IMR-90 (cell line): Measurements from ENCODE around the gene CHRNA3.

ENCODE experiments used
- BHLHE40 ChIP-seq: fragments of 150-350 bp; IDR thresholded peaks from 2 replicates; pipeline ENCODE4 v1.6.1; 2016; ENCODE audit warnings: mild to moderate bottlenecking, low read depth, low read length
- CEBPB ChIP-seq: IDR thresholded peaks from 2 replicates; pipeline ENCODE4 v1.6.1; 2012; ENCODE audit warnings: low read depth, low read length, improper control_type of control experiment
- CHD1 ChIP-seq: IDR thresholded peaks from 2 replicates; pipeline ENCODE4 v1.6.1; 2012; ENCODE audit warnings: low read depth, low read length, improper control_type of control experiment
- FOS ChIP-seq: fragments of 150-350 bp; IDR thresholded peaks from 2 replicates; pipeline ENCODE4 v1.6.1; 2016; ENCODE audit warnings: low read depth, low read length
- MAZ ChIP-seq: IDR thresholded peaks from 2 replicates; pipeline ENCODE4 v1.6.1; 2012; ENCODE audit warnings: low read depth, mild to moderate bottlenecking, low read length, improper control_type of control experiment, moderate library complexity, borderline replicate concordance
- POLR2A ChIP-seq: IDR thresholded peaks from 2 replicates; pipeline ENCODE4 v1.6.1; 2012; ENCODE audit warnings: mild to moderate bottlenecking, low read depth, low read length
- RAD21 ChIP-seq: IDR thresholded peaks from 2 replicates; pipeline ENCODE4 v1.6.1; 2012; ENCODE audit warnings: low read length, improper control_type of control experiment
- RFX5 ChIP-seq: IDR thresholded peaks from 2 replicates; pipeline ENCODE4 v1.8.0; 2012; ENCODE audit warnings: low read depth, mild to moderate bottlenecking, low read length, moderate library complexity
- SMC3 ChIP-seq: fragments of 150-350 bp; IDR thresholded peaks from 2 replicates; pipeline ENCODE4 v1.6.1; 2016; ENCODE audit warnings: low read depth, mild to moderate bottlenecking, antibody characterized with exemption, low read length, moderate library complexity
- TF ChIP-seq, protein P1 (sequence below): fragments of 150-350 bp; IDR thresholded peaks from 2 replicates; pipeline ENCODE4 v1.6.1; 2017; ENCODE audit warnings: mild to moderate bottlenecking, antibody characterized with exemption, low read length, low read depth
- TF ChIP-seq, protein P2 (sequence below): conservative IDR thresholded peaks from 2 replicates; pipeline ENCODE4 v1.5.1; 2012; ENCODE audit warnings: mild to moderate bottlenecking, low read depth, low read length, improper control_type of control experiment

DNA sequence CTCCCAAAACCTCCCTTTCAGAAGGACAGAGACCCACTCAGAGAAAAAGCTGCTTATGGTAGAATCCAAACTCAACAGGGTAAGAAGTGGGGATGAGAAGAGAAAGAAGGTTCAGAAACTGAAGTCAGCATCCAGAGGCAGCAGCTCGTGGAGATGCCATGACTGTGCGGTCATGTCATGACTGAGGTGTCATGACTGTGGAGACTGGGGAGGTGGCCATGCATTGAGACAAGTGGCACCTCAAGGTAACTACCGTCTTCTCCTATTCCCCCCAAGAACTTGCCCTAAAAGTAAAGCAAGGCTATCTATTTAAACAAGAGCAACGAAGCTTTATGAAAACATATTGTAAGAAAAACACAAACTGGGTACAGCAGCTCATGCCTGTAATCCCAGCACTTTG lies 15.1 kb downstream of the CHRNA3 start:
- TF ChIP-seq, protein P1, sequence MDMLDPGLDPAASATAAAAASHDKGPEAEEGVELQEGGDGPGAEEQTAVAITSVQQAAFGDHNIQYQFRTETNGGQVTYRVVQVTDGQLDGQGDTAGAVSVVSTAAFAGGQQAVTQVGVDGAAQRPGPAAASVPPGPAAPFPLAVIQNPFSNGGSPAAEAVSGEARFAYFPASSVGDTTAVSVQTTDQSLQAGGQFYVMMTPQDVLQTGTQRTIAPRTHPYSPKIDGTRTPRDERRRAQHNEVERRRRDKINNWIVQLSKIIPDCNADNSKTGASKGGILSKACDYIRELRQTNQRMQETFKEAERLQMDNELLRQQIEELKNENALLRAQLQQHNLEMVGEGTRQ, result no peak
- TF ChIP-seq FOS (no peak), RAD21 (no peak), POLR2A (no peak), CEBPB (no peak), CHD1 (no peak), BHLHE40 (no peak), MAZ (no peak), SMC3 (no peak), RFX5 (no peak)
- TF ChIP-seq, protein P2, sequence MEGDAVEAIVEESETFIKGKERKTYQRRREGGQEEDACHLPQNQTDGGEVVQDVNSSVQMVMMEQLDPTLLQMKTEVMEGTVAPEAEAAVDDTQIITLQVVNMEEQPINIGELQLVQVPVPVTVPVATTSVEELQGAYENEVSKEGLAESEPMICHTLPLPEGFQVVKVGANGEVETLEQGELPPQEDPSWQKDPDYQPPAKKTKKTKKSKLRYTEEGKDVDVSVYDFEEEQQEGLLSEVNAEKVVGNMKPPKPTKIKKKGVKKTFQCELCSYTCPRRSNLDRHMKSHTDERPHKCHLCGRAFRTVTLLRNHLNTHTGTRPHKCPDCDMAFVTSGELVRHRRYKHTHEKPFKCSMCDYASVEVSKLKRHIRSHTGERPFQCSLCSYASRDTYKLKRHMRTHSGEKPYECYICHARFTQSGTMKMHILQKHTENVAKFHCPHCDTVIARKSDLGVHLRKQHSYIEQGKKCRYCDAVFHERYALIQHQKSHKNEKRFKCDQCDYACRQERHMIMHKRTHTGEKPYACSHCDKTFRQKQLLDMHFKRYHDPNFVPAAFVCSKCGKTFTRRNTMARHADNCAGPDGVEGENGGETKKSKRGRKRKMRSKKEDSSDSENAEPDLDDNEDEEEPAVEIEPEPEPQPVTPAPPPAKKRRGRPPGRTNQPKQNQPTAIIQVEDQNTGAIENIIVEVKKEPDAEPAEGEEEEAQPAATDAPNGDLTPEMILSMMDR, result no peak
